ENCODE results near the gene HELB.

The HELB gene

DNA sequence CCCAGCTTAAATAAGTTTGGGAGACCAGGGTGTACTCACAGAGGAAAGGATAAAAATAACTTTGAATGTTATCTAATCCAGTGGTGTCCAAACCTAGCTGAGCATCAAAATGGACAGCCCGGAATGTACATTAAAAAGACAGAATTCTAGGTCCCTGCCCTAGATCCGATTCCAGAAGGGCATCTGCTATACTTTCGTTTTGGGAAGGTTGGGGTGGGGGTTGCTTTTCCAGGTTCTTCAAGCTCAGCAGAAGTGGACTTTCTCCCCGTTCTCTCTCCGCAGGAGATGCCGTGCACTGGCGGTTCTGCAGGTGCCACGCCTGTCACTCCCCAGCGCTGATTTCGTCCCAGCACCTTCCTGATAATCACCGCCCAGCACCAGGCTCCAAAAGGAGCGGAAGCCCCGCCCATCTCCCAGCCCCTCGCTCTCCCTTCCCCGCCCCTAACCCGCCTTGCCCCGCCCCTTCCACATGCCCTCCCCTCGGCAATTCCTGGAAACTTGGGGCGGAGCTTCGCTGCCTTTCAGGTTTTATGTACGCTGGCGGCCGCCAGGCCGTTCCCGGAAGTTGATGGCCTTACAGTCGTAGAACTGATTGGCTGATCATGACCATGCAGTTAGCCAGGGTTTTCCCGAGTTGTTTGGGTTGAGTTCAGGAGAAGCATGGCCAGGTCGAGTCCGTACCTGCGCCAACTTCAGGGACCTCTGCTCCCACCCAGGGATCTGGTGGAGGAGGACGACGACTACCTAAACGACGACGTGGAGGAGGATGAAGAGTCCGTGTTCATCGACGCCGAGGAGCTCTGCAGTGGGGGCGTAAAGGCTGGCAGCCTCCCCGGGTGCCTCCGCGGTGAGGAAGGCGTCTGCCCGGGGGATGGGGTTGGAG is at the start of gene HELB:
TSS of gene HELB (plus strand) at position 550 of the 883 bp plus-strand sequence. CDS start at position 661, 111 bp downstream.
- TF ChIP-seq Cebpa-rat (IDR thresholded peaks at IDR 0.05): no peak
- 0 out of 2 replicates have a peak, but pooled peaks cover 4% of the 10 kb centered on the region for H3K36me3 ChIP-seq
- peak within 1 kb of the TSS; percentile 77 for H3K27ac ChIP-seq

DNA sequence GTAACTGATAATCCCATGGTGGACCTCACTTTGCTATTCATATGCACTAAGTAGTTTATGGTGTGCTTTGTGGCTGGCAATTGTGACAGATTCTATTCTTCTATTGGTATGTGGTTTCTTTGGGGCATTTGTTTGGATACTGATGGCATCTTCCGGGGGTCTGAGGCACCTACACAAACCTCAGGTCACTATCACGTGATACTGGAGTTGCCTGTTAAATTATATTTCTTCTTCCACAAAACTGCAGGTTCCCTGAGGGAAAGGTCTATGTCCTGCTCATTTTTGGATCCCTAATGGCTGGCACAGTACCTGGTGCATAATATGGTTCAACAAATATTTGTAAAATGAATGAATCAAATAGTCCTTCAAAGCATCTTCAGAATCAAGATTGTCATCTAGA is 49.5 kb upstream of the HELB start:
- Histone ChIP-seq H3K9me3 (no peaks in the 10 kb centered on the region), H3K9ac (no peak overlapping the region)

More for the DNA sequence above, at the start of gene HELB:
- peaks cover 32% of the 10 kb centered on the region for H3K4me1 ChIP-seq
- H3K4me2 ChIP-seq: peak within 1 kb of the TSS; percentile 91
- no peaks in the 10 kb centered on the region for H4K20me1 ChIP-seq
- no peaks in the 10 kb centered on the region for H3K9me3 ChIP-seq
- no peaks in the 10 kb centered on the region for H3K27me3 ChIP-seq
- peak within 1 kb of the TSS; percentile 77 for H3K4me3 ChIP-seq
- peak within 1 kb of the TSS; percentile 76 for H3K9ac ChIP-seq

DNA sequence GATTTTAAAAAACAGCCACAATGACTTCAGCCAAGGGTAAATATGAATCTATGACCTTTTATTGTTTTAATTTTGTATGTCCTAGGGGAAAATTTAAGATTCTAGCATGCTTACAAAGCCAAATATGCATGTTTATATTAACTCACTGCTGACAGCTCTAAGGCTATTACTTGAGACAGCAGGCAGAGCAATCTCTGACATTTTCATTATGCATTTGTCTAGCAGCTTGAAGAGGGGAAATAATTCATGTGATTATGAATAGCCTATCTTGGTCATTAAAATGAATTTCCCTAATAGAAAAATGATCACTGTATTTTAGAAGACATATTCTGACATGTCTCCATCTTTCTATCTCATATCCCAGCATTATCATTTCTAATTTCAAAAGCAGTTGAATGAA is 46.6 kb upstream of the HELB start:
- Histone ChIP-seq H3K27me3 (no peaks in the 10 kb centered on the region), H3K9me3 (no peaks in the 10 kb centered on the region), H3K36me3 (no peaks in the 10 kb centered on the region), H3K4me1 (no peaks in the 10 kb centered on the region), H3K4me3 (no peak overlapping the region), H3K27ac (no peak overlapping the region), H3K9ac (no peak overlapping the region), H3K4me2 (no peak overlapping the region), H4K20me1 (no peaks in the 10 kb centered on the region)
- TF ChIP-seq Cebpa-rat (IDR thresholded peaks at IDR 0.05): no peak

More for the DNA sequence above, 49.5 kb upstream of the HELB start:
- no peaks in the 10 kb centered on the region for H4K20me1 ChIP-seq
- no peak overlapping the region for H3K27ac ChIP-seq
- no peak overlapping the region for H3K4me2 ChIP-seq
- no peak for TF ChIP-seq Cebpa-rat (IDR thresholded peaks at IDR 0.05)
- H3K36me3 ChIP-seq: no peaks in the 10 kb centered on the region
- no peaks in the 10 kb centered on the region for H3K27me3 ChIP-seq
- H3K4me1 ChIP-seq: no peaks in the 10 kb centered on the region
- no peak overlapping the region for H3K4me3 ChIP-seq

DNA sequence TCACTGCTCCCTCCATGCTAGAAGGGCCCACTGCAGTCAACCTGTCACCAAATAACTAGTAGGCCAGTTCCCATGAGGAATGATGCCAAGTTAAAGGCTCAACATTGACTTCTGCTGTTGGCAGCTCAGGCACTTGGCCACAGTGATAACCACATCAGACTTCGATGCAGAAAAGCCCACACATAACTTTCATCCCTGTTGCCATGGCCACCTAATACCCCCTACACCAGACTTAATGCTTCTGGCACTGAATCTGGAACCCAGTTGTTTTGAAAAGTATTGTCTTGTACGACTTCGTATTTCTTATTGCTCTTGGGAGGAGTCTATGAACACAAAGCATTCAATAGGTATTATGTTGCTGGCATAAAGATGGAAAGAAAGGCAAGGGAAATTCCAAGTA is 44.3 kb upstream of the HELB start:
- Histone ChIP-seq H3K9ac (no peak overlapping the region), H3K9me3 (no peaks in the 10 kb centered on the region), H3K27me3 (no peaks in the 10 kb centered on the region), H3K4me3 (no peak overlapping the region), H3K4me2 (no peak overlapping the region), H3K4me1 (no peaks in the 10 kb centered on the region), H4K20me1 (no peaks in the 10 kb centered on the region), H3K36me3 (no peaks in the 10 kb centered on the region), H3K27ac (no peak overlapping the region)
- TF ChIP-seq Cebpa-rat (IDR thresholded peaks at IDR 0.05): no peak

DNA sequence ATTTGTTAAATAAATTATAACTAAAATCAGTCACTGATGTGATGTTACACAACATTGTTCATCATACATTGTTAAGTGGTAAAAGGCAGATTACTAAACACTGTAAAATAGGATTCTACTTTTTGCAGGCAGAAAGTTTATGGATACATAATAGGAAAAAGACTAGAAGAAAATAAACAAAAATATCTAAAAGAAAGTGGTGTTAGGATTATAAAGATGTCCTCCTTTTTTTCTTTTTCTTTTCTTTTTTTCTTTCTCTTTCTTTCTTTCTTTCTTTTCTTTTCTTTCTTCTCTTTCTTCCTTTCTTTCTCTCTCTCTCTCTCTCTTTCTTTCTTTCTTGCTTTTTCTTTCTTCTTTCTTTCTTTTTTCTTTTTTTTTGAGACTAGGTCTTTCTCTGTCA is 39.6 kb upstream of the HELB start:
- no peak overlapping the region for H3K27ac ChIP-seq
- H3K4me1 ChIP-seq: no peaks in the 10 kb centered on the region
- TF ChIP-seq Cebpa-rat (IDR thresholded peaks at IDR 0.05): no peak
- H3K9me3 ChIP-seq: no peaks in the 10 kb centered on the region
- H3K9ac ChIP-seq: no peak overlapping the region
- no peak overlapping the region for H3K4me2 ChIP-seq
- no peak overlapping the region for H3K4me3 ChIP-seq
- no peaks in the 10 kb centered on the region for H3K27me3 ChIP-seq
- no peaks in the 10 kb centered on the region for H4K20me1 ChIP-seq
- H3K36me3 ChIP-seq: no peaks in the 10 kb centered on the region

DNA sequence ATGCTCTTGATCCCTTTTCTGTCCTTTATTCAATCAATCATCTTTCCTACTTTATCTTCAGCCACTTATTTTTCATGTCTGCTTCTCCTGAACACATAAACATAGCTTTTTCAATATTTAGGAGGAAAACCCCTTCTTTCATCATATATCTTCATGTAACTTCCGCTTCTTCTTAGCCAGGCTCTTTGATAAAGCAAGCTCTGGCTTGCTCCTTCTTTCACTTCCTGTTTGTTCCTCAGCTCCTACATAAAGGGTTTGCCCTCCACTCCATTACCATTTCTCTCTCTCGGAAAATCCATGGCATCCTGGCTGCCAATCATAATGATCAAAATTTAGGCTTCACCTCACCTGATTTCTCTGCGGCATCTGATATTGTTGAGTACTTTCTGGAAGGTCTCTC is 33.7 kb upstream of the HELB start:
- H3K4me1 ChIP-seq: 0 out of 2 replicates have a peak, but pooled peaks cover 6% of the 10 kb centered on the region
- no peaks in the 10 kb centered on the region for H3K36me3 ChIP-seq
- H3K9me3 ChIP-seq: no peaks in the 10 kb centered on the region
- no peak overlapping the region for H3K4me2 ChIP-seq
- no peaks in the 10 kb centered on the region for H4K20me1 ChIP-seq
- H3K27ac ChIP-seq: no peak overlapping the region
- no peak overlapping the region for H3K9ac ChIP-seq
- TF ChIP-seq Cebpa-rat (IDR thresholded peaks at IDR 0.05): no peak
- no peak overlapping the region for H3K4me3 ChIP-seq
- no peaks in the 10 kb centered on the region for H3K27me3 ChIP-seq

DNA sequence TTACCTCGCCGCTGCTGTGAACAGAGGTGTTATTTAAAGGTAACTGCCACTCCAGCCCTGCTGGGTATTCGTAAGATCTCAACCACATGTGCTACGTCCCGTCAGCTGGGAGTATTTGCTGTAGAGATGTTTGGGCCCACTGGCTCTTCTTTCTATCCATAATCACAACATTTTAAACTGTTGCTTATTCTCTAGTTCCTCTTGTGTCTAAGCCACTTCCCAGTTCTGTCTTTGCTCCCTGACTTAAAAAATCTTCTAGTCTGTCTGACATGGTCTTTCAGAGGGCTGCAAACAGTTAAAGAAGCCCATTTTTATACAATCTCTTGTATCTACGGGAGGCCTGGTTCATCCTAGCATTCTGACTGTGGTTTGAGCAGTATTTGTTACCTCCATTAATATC is 33.2 kb upstream of the HELB start:
- no peak for TF ChIP-seq Cebpa-rat (IDR thresholded peaks at IDR 0.05)
- Histone ChIP-seq H3K4me1 (0 out of 2 replicates have a peak, but pooled peaks cover 6% of the 10 kb centered on the region), H4K20me1 (no peaks in the 10 kb centered on the region), H3K36me3 (no peaks in the 10 kb centered on the region), H3K4me3 (no peak overlapping the region), H3K27ac (no peak overlapping the region), H3K9ac (no peak overlapping the region), H3K9me3 (no peaks in the 10 kb centered on the region), H3K27me3 (no peaks in the 10 kb centered on the region), H3K4me2 (no peak overlapping the region)

DNA sequence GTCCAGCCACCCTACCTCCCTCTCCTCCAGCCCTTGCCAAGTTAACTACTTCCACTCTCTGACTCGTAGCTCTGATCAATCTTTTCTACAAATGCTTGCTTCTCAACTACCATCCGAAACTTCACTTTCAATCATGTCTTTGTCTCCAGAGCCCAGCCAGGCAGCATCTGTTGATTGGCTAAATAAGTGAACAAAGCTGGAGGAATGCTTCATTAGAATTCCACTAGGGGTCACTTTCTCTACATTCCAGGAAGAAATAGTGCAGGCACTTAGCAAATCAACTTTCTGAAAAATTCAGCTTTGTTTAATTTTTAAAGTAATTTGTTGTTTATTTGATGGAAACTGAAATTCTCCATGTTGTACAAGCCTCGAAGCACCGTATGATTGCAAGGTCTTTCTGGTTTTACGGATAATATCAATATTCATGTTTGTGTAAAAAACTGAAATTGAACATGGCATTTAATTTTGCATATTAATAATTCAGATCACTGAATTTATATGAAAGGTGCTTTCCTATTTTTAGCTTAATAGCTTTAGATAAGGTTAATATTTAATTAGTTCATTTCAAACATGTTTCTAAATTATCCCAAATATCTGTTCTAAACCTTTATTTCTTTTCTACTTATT is 32.4 kb upstream of the HELB start:
- no peak overlapping the region for H3K9ac ChIP-seq
- no peaks in the 10 kb centered on the region for H3K36me3 ChIP-seq
- H3K27me3 ChIP-seq: no peaks in the 10 kb centered on the region
- no peak overlapping the region for H3K4me2 ChIP-seq
- H4K20me1 ChIP-seq: no peaks in the 10 kb centered on the region
- no peak overlapping the region for H3K27ac ChIP-seq
- no peak overlapping the region for H3K4me3 ChIP-seq
- no peaks in the 10 kb centered on the region for H3K9me3 ChIP-seq
- no peak for TF ChIP-seq Cebpa-rat (IDR thresholded peaks at IDR 0.05)
- H3K4me1 ChIP-seq: 0 out of 2 replicates have a peak, but pooled peaks cover 6% of the 10 kb centered on the region

DNA sequence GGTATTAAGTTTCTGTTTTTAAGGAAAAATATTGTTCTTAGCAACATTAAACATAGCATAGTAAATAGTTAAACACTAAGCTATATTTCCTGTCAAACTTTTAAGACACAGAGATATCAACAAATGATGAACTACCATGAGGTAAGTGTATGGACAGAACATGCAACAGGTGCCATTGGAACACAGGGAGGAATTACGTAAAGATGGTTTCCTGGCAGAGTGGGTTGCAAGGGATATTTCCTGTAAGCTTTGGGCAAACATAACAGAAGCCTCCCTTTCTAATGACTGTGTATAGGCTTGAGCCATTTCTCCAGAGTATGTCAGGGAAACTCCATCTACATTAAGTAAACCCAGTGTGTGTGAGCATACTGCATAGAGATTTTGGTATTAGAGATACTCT is 31.7 kb upstream of the HELB start:
- Histone ChIP-seq H3K27me3 (no peaks in the 10 kb centered on the region), H3K4me2 (no peak overlapping the region), H3K4me1 (0 out of 2 replicates have a peak, but pooled peaks cover 6% of the 10 kb centered on the region), H3K4me3 (no peak overlapping the region), H3K9me3 (no peaks in the 10 kb centered on the region), H4K20me1 (no peaks in the 10 kb centered on the region), H3K9ac (no peak overlapping the region), H3K36me3 (no peaks in the 10 kb centered on the region), H3K27ac (no peak overlapping the region)
- no peak for TF ChIP-seq Cebpa-rat (IDR thresholded peaks at IDR 0.05)

DNA sequence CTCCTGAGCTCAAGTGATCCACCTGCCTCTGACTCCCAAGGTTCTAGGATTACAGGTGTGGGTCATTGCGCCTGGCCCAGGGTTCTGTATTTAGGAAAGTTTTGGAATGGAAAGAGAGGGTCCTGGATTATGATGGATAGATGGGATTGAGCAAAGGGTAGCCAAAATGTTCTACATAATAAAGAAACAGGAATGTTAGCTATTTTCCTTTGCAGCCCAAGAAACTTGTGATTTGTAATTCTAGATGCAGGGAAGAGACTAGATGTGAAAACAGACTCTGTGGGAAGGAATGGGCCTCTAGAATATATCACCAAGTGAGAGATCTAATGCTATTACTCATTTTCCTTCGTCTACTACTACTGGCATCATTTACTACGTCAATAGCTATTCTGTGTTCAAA is 29.6 kb upstream of the HELB start:
- Histone ChIP-seq H3K36me3 (no peaks in the 10 kb centered on the region), H3K27me3 (no peaks in the 10 kb centered on the region), H3K4me3 (no peak overlapping the region), H3K9me3 (no peaks in the 10 kb centered on the region), H3K4me2 (no peak overlapping the region), H4K20me1 (no peaks in the 10 kb centered on the region), H3K4me1 (0 out of 2 replicates have a peak, but pooled peaks cover 6% of the 10 kb centered on the region), H3K9ac (no peak overlapping the region), H3K27ac (no peak overlapping the region)
- TF ChIP-seq Cebpa-rat (IDR thresholded peaks at IDR 0.05): no peak
